Activated gamma-delta T cell treated with anti-CD3 and anti-CD28 coated beads, Interleukin-2, amount 50 U/mL, for 16 hours (primary cell): ENCODE measurements around the gene ZFR.
"Not testable (repeated sequence)": the region's sequence is repeated elsewhere in the genome, so short reads cannot be mapped to it uniquely, and the experiment has no call there.

ENCODE experiments used
- DNase-seq: peaks from one replicate; pipeline ENCODE4 v3.0.0-alpha.2; 2020; ENCODE audit warnings: low read depth

ZFR gene

DNA sequence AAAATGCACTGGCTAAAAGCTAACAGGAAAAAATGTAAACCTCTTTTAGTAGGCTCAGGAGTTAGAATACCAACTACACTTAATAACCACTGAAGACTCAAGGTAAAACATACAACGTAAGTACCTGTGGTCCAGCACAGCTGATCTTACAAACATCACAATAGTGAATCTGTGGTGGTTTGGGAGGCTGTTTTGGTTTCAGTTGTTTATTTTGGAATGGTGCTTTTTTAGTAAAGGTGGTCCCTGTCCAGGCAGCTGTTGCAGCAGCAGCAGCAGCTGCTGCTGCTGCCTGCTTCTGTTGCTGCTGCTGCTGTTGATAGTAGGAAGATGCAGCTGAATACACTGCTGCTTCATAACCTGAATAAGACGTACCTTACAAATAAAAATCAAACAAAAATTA is 37.9 kb downstream of the ZFR start:
- DNase-seq = no peak

DNA sequence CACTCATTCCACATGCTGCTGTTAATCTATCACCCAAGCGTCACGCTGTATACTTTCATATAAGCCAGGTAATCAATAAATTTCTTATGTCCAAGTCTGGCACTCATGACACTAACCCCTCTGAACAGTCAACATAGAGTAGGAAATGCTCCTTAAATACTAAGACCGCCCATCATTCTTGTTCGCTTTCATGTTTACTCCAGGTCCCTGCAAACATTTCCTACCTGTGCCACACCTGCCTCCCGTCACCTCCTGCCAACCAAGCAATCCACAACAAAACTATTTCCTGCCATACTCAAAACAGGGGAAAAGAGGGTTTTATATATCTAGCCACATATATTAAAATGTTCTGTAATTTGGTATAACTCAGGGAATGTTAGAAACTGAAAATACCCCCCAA is 39.0 kb downstream of the ZFR start:
- DNase-seq = no peak

DNA sequence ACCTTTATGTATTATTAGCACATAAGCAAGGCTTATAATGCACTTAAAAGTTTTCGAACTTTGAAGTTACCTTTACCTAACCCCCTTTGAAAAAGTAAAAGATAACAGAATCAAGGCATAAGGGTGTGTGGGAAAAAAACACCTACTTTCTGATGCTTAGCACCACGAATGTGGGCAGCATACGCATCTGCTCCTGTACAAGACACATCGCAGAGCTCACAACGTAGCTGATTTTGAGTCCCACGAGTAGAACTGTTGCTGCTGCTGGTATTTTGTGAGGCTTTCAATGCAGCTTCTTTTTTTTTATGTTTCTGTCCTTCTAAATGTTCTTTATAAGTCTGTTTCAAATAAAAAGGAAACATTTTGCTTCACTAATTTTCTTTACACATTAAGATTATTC is 40.8 kb downstream of the ZFR start:
- DNase-seq = no peak

- no peak for DNase-seq
Observed at GRCh38 chr5:32400401-32400800, 44.1 kb downstream of the ZFR start.

GRCh38 chr5:32398754-32399153 is 45.8 kb downstream of the ZFR start:
- not testable (repeated sequence) for DNase-seq

GRCh38 chr5:32394981-32395380 is 49.6 kb downstream of the ZFR start:
- no peak for DNase-seq

DNA sequence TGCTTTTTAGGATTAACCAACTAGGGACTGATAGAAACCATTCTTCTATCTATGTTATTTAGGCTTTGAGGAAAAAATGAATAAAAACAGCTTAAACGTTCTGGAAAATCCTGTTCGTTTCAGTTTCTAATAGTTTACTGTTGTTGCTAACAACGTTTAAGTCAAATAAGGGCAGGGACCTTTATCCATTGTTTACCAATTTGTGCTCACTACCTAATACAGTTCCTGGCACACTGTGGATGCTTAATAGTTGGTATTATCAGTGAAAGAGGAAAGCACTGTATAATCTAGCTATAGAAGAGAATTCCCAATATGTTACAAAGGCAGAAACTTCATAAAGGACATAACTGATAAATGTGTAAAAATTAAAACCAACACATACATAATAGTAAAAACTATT is 52.5 kb downstream of the ZFR start:
- DNase-seq = no peak

- no peak for DNase-seq
Observed at GRCh38 chr5:32390819-32391591, 53.5 kb downstream of the ZFR start.

GRCh38 chr5:32388432-32389129 is 56.0 kb downstream of the ZFR start:
- no peak for DNase-seq

DNA sequence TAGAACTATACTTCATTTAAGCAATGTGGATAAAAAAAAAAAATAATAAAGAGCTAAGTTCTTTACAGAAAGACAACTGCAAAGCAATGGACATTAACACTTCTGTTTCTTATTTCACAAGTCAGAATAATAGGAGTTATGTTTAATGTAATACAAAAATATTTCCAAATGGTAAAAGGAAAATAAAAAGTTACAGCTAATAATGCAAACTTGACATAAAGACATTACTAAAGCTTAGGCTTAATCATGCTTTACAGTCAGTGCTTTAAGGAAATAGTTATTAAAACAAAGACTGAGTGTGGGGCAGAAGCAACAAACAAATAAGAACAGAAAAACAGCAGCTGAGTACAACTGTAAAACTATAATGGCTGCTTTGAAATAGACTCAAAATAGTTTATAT is 56.7 kb downstream of the ZFR start:
- no peak for DNase-seq

GRCh38 chr5:32387211-32387610 is 57.3 kb downstream of the ZFR start:
- DNase-seq = no peak

DNA sequence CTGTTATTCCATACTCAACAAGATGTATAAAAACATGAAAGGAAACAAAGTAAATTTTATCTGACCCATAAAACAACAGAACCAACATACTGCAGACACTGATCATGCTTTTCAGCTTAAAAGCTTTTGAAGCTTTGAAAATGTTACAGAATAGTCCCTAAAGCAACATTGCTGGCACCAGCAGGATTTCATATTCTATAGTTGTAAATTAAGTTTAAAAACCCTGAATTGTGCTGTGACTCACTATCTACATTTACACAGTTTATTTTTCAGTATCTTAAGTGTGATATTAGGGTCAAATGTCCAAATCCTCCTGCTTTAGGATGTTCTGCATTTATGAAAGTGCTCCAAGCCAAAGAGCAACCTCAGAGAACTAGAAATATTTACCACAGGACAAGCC is 59.9 kb downstream of the ZFR start:
- DNase-seq = no peak

DNA sequence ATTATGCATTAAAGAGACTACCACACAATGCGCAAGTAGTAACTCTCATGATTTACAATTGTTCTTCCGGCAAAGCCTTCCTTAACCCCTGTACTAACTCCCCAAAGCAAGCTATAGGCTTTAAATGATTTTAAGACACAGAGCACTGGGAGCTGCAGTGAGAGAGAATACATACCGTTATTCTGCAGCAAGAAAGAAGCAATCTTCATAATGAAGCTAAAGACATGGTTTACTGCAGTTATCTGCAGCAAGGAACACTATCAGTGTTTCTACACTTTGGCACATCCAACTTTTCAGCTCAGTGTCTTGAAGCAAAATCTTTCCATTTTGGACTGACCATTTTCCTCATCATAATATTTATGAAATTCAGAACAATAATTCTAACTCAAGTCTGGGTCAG is 61.0 kb downstream of the ZFR start:
- DNase-seq = no peak

DNA sequence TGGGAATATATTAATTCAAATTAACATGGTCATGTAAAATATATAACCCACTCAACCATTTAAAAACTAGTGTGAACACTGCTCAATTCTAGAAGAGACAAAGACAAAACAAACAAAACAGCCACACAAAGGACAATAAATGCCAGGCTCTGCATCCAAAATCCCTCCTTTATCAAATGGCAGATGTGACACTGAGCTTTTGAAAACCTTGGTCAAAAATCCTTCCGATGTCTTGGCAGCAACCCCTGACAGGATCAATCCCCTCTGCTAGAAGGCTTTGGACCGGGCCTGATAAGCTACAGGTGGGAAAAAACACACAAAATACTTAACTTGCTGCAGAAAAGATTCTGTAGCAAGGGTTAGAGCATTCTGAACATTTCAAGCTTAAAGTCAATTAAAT is 61.5 kb downstream of the ZFR start:
- no peak for DNase-seq

DNA sequence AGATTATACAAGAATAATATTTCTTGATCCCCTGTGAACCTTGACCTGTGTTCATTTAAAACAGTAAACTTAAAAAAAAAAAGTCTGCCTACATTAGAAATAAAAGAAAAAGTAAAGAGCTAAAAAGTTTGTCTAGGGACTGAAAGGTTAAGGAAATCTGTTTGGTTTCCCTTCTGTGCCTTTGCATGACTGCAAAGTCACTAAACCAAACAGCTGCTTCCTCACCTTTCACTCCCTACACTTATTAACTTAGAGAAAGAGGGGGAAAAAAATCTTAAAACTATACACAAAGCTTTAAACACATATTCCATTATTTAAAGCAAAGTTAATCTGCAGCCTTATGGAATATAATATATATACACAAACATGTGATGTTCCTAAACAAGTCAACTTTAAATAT is 65.1 kb downstream of the ZFR start:
- DNase-seq = no peak

GRCh38 chr5:32378966-32379365 is 65.6 kb downstream of the ZFR start:
- no peak for DNase-seq

- no peak for DNase-seq
Observed at GRCh38 chr5:32369542-32370155, 74.9 kb downstream of the ZFR start.

DNA sequence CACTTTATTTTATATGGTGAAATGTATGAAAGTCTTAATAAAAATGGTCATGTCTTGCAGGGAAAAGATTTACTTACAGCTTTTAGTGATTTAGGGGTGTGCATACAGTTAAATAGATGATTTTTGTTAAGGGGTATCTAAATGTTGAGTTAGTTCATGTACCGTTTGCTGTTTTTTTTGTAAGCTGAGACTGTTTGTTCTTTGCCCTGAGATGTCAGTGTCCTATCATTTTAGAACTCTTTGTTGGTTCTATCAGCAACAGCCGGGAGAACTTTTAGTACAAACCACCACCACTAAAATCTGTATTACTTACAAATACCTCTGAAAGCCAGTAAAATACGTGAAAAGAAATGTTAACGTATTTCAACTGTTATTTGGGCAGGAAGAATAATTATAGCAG is 75.5 kb downstream of the ZFR start:
- DNase-seq = no peak

- DNase-seq = not testable (repeated sequence)
Observed at GRCh38 chr5:32367271-32367670, 77.3 kb downstream of the ZFR start.

GRCh38 chr5:32365623-32366022 is 78.9 kb downstream of the ZFR start:
- DNase-seq = no peak

- no peak for DNase-seq
Observed at GRCh38 chr5:32363030-32363429, 81.5 kb downstream of the ZFR start.

DNA sequence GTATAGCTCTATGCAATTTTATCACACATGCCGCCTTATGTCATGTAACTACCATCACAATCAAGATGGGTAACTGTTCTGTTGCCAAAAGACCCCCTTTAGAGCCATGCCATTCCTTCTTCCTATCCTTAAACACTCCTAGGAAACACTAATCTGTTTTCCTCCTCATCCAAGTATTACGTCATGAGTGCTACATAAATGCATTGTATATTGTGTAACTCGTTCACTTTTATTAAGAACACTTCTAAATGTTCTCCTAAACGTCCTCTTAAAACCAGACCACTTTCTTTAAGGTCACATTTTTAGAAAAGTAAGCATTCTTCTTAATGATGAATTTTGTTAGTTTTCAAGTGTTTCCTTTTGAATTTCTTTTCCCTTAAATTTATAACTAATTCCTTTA is 82.0 kb downstream of the ZFR start:
- DNase-seq = no peak

- no peak for DNase-seq
Observed at GRCh38 chr5:32360906-32361305, 83.6 kb downstream of the ZFR start.
